ENCODE measurements around the gene PLEKHH1.

Gene PLEKHH1

DNA sequence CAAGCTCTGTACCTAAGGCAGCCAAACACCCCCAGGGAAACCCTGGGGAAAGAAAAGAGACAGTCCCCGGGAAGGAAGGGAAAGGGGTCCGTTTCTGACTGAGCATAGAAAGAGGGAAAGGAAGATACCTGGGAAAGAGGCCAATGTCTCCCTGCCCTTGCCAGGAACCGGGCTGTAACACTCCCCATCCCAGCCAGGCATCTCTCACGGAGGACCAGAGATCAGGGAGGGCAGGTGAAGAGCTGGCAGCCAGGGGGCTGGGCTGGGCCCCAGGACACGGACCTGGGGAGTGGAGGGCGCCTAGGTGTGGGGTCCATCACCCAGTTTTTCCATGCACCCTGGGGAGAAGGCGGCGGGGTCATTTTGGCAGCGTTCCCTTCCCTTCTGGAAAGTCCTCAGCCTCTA, 18.9 kb upstream of the PLEKHH1 start:
- H3K4me3 ChIP-seq (ENCODE audit: insufficient read depth, low read length, poor library complexity, severe bottlenecking): peak overlapping the region; percentile 60

GRCh38 chr14:67514650-67515385, 18.3 kb upstream of the PLEKHH1 start:
- no peaks in the 10 kb centered on the region for H3K9me2 ChIP-seq (replicated peaks; ENCODE audit: insufficient read depth, low read length)
- H3K4me2 ChIP-seq (ENCODE audit: low read depth, low read length, poor library complexity, severe bottlenecking): peak overlapping the region; percentile 69
- H2AFZ ChIP-seq (ENCODE audit: low read depth, low read length, severe bottlenecking): peak overlapping the region; percentile 88
- peak overlapping the region; percentile 60 for H3K4me3 ChIP-seq (ENCODE audit: insufficient read depth, low read length, poor library complexity, severe bottlenecking)
- no peaks in the 10 kb centered on the region for H3K36me3 ChIP-seq (ENCODE audit: low read length)
- no peaks in the 10 kb centered on the region for H3K9me3 ChIP-seq (ENCODE audit: insufficient read depth, low read length)
- H3K79me2 ChIP-seq (ENCODE audit: insufficient read depth, low read length): no peaks in the 10 kb centered on the region
- H4K20me1 ChIP-seq (ENCODE audit: low read depth, low read length): no peaks in the 10 kb centered on the region
- H3K27me3 ChIP-seq (ENCODE audit: low read length): no peaks in the 10 kb centered on the region
- 0 out of 2 replicates have a peak, but pooled peaks cover 7% of the 10 kb centered on the region for H3F3A ChIP-seq (ENCODE audit: insufficient read depth)
- H3K27ac ChIP-seq (ENCODE audit: low read depth, low read length): no peak overlapping the region
- peak overlapping the region; percentile 58 for H3K9ac ChIP-seq (ENCODE audit: low read length)
- TF ChIP-seq CTCF (IDR thresholded peaks at IDR 0.05; ENCODE audit: insufficient read depth, low read length, poor library complexity, severe bottlenecking) (no peak), EZH2phosphoT487 (conservative IDR thresholded peaks at IDR 0.05; ENCODE audit: low read length) (no peak)

More for the DNA sequence above, 18.9 kb upstream of the PLEKHH1 start:
- H3K27ac ChIP-seq (ENCODE audit: low read depth, low read length): no peak overlapping the region
- no peaks in the 10 kb centered on the region for H3K79me2 ChIP-seq (ENCODE audit: insufficient read depth, low read length)
- H3K9me3 ChIP-seq (ENCODE audit: insufficient read depth, low read length): no peaks in the 10 kb centered on the region
- H2AFZ ChIP-seq (ENCODE audit: low read depth, low read length, severe bottlenecking): no peak overlapping the region
- H3K9ac ChIP-seq (ENCODE audit: low read length): peak overlapping the region; percentile 58
- H4K20me1 ChIP-seq (ENCODE audit: low read depth, low read length): no peaks in the 10 kb centered on the region
- peak overlapping the region; percentile 69 for H3K4me2 ChIP-seq (ENCODE audit: low read depth, low read length, poor library complexity, severe bottlenecking)
- H3K9me2 ChIP-seq (replicated peaks; ENCODE audit: insufficient read depth, low read length): no peaks in the 10 kb centered on the region
- H3K36me3 ChIP-seq (ENCODE audit: low read length): no peaks in the 10 kb centered on the region
- 0 out of 2 replicates have a peak, but pooled peaks cover 7% of the 10 kb centered on the region for H3F3A ChIP-seq (ENCODE audit: insufficient read depth)
- no peak for TF ChIP-seq CTCF (IDR thresholded peaks at IDR 0.05; ENCODE audit: insufficient read depth, low read length, poor library complexity, severe bottlenecking)
- no peak for TF ChIP-seq EZH2phosphoT487 (conservative IDR thresholded peaks at IDR 0.05; ENCODE audit: low read length)
- H3K27me3 ChIP-seq (ENCODE audit: low read length): no peaks in the 10 kb centered on the region

DNA sequence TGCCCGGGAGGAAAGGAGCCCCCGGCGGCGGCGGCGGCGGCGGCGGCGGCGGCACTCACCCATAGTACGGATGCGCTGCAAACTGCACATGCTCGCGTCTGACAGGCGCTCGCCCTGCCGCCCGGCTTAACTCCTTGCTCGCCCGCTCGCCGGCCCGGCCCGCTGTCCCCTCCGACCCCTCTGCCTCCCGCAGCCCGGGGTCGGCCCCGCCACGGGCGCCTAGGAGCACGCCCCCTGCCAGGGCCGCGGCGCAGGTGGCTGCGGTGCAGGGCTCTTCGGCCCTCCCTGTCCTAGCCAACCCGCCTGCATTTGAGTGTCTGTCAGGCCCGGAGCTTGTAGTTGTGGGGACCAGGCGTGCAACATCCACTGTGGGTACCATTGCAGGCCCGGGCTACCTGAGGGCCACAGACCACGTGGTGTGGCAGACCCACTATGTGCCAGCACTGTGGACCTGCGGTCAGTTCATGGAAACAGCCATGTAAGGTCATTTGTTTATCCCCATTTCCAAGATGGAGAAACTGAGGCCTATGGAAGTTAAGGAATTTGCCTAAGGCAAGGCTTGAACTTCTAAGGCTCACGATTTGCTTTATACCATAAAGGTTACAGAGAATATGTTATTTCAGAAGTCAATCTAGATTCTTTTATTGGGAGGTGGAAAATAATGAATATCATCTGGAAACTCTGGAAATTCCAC, 17.6 kb upstream of the PLEKHH1 start:
- Histone ChIP-seq H3K9me3 (ENCODE audit: insufficient read depth, low read length) (no peaks in the 10 kb centered on the region), H2AFZ (ENCODE audit: low read depth, low read length, severe bottlenecking) (peak overlapping the region; percentile 74), H3K4me2 (ENCODE audit: low read depth, low read length, poor library complexity, severe bottlenecking) (peak overlapping the region; percentile 69), H3F3A (ENCODE audit: insufficient read depth) (0 out of 2 replicates have a peak, but pooled peaks cover 7% of the 10 kb centered on the region), H3K27ac (ENCODE audit: low read depth, low read length) (no peak overlapping the region), H4K20me1 (ENCODE audit: low read depth, low read length) (no peaks in the 10 kb centered on the region), H3K4me3 (ENCODE audit: insufficient read depth, low read length, poor library complexity, severe bottlenecking) (peak overlapping the region; percentile 60), H3K79me2 (ENCODE audit: insufficient read depth, low read length) (no peaks in the 10 kb centered on the region), H3K9me2 (replicated peaks; ENCODE audit: insufficient read depth, low read length) (no peaks in the 10 kb centered on the region), H3K36me3 (ENCODE audit: low read length) (no peaks in the 10 kb centered on the region), H3K9ac (ENCODE audit: low read length) (peak overlapping the region; percentile 58), H3K27me3 (ENCODE audit: low read length) (no peaks in the 10 kb centered on the region)
- TF ChIP-seq CTCF (IDR thresholded peaks at IDR 0.05; ENCODE audit: insufficient read depth, low read length, poor library complexity, severe bottlenecking): no peak
- TF ChIP-seq EZH2phosphoT487 (conservative IDR thresholded peaks at IDR 0.05; ENCODE audit: low read length): no peak

Data from SU-DHL-6 (cell line).